Measurements from ENCODE around the gene IRAK1.

The IRAK1 gene

GRCh38 chrX:154019633-154020528 lies at the start of gene IRAK1:
TSS of gene IRAK1 (minus strand) at chrX:154019902. CDS start at chrX:154019812, 90 bp downstream.
- no peak for DNase-seq (ENCODE audit: low read depth)

GRCh38 chrX:154068560-154068959 lies 48.9 kb upstream of the IRAK1 start:
- DNase-seq (ENCODE audit: low read depth): no peak

DNA sequence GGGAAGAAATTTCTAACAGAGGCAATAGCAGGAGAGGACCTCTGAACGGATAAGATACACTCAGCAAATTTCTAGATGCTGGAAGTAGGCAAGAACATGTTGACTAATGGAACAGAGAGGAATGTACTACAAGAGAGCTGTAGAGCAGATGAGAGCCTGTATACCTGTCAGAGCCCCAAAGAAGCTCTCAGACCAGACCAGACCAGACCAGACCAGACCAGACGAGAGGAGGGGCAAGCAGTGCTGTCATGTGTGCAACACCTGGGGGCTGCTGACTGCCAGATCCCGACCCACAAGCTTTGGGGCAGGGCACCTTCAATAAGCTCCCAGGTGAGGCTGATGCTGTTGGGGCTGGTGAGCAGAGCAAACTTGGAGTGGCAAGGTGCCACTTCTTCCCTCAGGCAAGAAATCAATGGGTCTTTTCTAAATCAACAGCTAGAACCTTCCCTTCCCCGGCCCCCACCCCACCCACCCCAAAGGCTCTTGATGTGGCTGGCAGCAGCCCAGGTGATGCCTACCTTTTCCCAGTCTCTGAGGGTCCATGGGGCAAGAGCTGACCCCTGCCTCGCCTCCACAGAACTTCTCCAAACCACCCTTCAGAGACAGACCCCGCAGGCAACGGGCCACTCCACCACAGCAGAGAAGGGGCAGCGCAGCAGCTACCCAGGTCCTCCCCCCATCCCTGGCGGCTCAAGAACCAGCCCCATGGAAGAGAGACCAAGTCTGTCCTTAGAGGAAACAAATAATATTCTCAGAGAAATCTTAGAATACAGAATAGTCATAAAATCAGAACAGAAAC lies 45.1 kb upstream of the IRAK1 start:
- no peak for DNase-seq (ENCODE audit: low read depth)

- DNase-seq (ENCODE audit: low read depth): no peak
These were observed 43.5 kb upstream of the IRAK1 start for GRCh38 chrX:154063234-154063633.

GRCh38 chrX:154061801-154062200 lies 42.1 kb upstream of the IRAK1 start:
- DNase-seq (ENCODE audit: low read depth): no peak

- DNase-seq (ENCODE audit: low read depth): no peak
These were observed 40.1 kb upstream of the IRAK1 start for GRCh38 chrX:154059729-154060245.

DNA sequence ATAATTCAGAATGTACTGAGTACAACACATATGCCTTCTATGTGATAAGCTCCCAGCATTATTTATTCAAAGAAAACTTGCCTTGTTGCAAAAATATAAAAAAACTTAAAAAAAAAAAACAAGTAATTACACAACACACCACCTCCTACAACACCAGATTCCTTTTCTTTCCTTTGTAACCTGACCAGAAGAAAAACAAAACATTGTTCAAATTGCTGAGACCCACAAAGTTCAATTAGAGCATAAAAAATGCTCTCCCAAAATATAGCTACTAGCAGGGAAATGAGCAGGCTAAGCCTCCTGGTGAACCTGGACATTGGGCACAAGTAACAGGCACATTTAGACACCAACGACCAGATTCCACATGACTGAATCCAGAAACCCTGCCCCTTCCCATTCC lies 39.5 kb upstream of the IRAK1 start:
- no peak for DNase-seq (ENCODE audit: low read depth)

DNA sequence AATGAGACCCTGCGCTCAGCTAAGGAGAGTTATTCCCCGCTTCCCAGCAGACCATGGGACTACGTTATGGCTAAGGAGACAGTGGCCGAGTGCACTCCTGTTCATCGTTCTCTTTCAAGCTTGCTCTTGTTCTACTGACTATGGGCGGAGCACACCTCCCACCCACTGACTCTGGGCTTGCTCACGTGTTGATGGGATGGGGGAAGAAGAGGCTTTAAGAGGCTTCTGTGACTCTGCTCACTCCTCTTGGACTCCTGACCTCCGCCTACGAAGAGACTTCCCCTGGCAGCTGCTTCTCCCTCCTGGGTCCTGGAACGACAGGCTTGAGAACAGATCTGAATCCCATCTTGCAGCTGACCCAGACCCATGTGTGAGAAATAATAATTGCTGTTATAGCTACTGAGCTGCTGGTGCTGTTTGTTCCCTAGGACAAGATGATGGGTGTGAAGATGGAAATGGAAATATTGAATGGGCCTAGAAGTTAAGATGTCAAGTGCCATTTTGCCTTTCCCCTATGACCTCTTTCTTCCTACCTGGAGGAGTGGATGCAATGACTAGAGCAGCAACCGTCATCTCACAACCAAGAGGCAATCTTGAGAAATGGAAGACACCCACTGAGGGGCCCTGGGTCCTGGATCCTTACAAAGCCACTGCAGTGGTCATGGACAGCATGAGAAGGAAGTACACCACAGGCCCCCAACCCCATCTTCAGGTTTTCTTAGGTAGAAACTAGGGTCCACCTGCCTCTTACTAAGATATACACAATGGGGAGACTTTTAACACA lies 38.7 kb upstream of the IRAK1 start:
- no peak for DNase-seq (ENCODE audit: low read depth)

DNA sequence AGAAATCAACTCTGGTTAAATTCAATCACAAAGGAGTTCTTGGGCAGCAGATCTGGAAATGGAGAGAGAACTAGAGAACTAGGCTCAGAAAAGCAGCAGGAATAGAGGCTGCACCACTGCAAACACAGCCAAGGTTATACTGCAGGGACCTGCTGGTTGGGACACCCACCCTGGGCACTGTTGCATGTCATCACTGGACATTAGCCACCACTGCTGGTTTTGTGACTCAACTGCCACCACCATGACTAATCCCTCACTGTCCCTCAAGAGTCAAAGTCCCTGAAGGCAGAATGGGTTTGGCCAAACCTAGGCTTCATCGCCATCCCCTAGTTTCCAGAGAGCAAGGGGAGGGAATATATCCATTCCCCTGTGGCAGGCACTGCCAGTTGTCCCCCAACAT lies 38.1 kb upstream of the IRAK1 start:
- DNase-seq (ENCODE audit: low read depth): no peak

GRCh38 chrX:154056770-154057241 lies 37.1 kb upstream of the IRAK1 start:
- DNase-seq (ENCODE audit: low read depth): no peak

DNA sequence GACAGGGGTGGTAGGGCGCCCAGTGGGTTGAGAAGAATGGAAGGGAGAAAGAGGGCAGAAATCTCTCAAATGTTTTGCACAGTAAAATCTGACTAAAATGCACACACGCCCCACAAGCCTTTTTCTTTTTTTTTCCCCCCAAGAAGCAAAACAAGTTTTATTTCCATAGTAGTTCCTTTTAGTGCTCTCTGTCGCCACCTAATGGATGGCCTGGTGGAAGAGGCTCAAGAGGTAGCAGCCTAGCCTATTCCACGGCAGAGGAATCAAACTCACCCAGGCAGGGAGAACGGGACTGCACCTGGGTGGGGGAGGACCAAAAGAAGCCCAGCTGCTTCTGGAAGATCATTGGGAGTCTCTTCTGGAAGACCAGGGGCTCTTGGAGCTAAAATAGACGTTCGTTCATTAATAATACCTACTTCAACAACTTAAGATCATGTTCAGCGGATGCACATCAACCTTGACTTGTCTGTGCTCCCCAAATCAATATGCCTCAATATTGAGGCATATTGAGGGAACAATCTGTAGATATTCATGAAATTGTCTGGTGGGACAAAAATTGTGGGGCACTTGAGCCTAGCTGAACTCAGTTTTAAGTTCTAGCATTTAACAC lies 31.6 kb upstream of the IRAK1 start:
- DNase-seq (ENCODE audit: low read depth): peak; percentile 48

DNA sequence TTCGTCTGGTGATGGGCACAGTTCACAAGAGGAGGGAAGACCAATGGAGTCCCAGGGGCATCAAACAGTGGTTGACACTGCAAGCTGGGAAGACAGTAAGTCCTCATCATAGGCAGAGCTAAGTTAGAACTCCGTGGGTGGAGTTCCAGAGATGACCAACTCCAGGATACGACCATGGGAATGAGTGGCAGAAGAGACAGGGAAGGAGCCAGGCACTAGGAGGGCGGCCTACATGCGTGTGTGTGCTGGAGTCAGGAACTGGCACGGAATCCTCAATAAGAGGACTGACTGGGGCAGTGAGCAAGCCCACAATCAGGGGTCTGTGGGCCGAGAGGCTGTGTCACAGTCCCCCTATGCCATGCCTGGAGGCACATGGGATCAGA lies 30.4 kb upstream of the IRAK1 start:
- no peak for DNase-seq (ENCODE audit: low read depth)

- no peak for DNase-seq (ENCODE audit: low read depth)
These were observed 29.8 kb upstream of the IRAK1 start for GRCh38 chrX:154049209-154050112.

DNA sequence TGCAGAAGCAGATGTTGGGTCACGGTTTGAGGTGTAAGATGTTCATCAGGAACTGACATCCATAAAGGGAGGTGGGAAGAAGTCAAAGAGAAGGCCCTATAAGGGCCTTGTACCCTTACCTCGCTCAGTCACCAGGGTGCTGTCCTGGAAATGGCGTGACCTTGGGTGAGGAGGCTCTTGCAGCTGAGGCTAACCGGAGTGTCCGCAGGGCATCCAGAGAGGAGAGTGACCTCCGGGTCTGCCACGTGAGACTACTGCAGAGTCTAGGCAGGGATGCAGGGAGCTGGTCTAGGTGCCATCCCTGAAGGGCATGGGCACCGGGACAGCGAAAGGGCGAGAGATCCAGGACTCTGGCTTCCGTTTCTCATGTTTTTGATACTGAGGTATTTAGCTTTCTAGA lies 28.7 kb upstream of the IRAK1 start:
- no peak for DNase-seq (ENCODE audit: low read depth)

DNA sequence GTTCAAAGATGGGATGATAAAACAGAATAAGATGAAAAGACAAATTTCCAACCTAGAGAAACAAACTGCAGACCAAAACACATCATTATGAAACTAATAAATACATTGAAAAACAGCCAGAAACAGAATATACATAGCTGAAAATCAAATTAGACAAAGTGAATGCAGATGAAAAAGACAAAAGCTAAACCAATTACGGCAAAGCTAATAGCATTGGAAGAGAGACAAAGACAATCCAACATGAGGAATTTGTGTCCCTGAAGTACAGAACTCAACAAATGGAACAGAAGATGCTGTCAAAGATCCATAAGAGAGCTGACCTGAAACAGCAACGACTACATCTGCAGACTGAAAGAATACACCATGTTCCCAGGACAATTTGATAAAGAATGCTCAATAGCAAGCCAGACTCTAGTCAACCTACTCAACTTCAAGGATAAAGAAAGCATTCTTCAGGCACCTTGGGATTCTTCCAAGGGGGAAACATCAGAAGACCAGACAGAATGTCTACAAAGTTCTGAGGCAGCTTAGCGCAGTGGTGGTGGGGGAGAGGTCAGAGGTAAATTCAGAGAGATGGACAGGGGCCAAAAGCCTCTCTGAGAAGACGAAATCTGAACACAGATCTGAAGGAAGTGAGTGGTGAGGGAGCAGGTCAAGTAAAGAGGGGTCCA lies 27.4 kb upstream of the IRAK1 start:
- no peak for DNase-seq (ENCODE audit: low read depth)

DNA sequence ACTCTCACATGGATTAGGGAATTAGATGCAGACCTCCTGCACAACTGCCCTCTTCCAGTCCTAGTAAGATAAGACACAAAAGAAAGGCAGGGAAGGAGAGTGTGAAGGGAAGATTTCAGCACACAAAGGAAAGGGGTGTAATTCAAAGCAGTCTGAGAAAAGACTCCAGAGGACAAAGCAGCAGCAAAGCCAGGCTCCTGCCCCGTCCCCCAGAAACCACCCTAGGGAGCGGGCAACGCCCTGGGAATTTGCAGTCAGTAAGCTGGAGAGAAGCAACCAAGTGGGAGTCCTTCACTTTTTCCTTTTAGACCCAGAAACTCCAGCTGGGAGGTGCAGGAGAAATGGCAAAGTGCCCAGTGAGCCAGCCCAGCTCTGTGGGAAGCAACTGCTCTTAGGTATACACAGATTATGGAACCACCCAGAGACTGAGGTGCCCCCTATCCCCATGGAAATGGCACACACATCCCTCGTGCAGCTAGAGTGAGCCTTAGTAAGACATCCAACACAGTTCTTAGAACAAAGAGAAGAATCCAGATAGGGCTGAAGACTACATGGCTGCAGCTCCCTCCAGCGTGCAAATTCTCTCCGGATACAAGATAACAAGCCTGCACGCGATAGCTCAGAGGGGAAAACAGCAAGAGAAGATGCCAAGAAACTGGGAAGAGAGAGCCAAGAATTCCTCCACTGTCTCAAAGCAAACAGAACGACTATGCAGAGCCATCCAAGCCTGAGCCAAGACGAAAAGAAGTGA lies 26.5 kb upstream of the IRAK1 start:
- peak; percentile 64 for DNase-seq (ENCODE audit: low read depth)

DNA sequence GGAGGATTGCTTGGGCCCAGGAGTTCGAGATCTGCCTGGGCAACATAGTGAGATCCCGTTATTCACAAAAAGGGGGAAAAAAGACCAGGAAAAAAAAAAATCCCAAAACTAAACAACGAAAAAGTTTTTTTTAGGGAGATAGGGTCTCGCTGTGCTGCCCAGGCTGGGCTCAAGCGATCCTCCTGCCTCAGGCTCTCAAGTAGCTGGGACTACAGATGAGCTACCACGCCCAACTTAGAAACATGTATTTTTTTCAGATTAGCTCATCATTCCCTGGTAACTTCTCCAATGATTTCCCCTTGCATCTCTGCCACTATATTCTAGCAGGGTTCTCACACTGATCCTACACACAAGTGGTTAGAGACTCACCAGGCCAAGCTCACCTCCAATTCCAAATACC lies 24.4 kb upstream of the IRAK1 start:
- DNase-seq (ENCODE audit: low read depth): no peak

GRCh38 chrX:154043003-154043763 lies 23.5 kb upstream of the IRAK1 start:
- no peak for DNase-seq (ENCODE audit: low read depth)

All from fibroblast of the conjunctiva (primary cell).